Caco-2 (cell line): ENCODE data around the gene PCDHA4. TPM values are rescaled to one million over a fixed set of nuclear protein-coding genes. Genes with fewer than 3 reads are reported as not detected.
"Not testable (repeated sequence)": the region's sequence is repeated elsewhere in the genome, so short reads cannot be mapped to it uniquely, and the experiment has no call there.

Experiments
- BruUV-seq: library from RNA; stranded (reverse); fragments of 400-500 nt; replicated peaks from 2 replicates; lab custom pipeline; 2021; lab: Mats Ljungman, UMichigan
- CTCF ChIA-PET: fragments of 300-600 bp; sonication (Branson Sonifier 250); formaldehyde crosslinking; loops from one replicate; lab custom pipeline; 2022; ENCODE audit warnings: antibody characterized with exemption; lab: Charles Lee
- POLR2A ChIA-PET: fragments of 300-600 bp; sonication (Branson Sonifier 250); formaldehyde crosslinking; loops from one replicate; lab custom pipeline; 2022; ENCODE audit warnings: antibody characterized with exemption; lab: Charles Lee
- DNase-seq, 2 experiments: peaks; one replicate each; pipeline versions ENCODE4 v3.0.0 to v3.0.0-alpha.2; 2020 to 2022
- H3K27me3 ChIP-seq: replicated peaks from 2 replicates; pipeline ENCODE4 v1.6.0; 2011; ENCODE audit warnings: low read length; ENCODE audit not compliant: control insufficient read depth, insufficient read depth
- H3K36me3 ChIP-seq: 2 replicates; pipeline ENCODE4 v1.5.1; 2011; ENCODE audit warnings: low read length; ENCODE audit not compliant: control insufficient read depth, insufficient read depth
- H3K4me1 ChIP-seq: fragments of 250-450 bp; sonication (Bioruptor Pico); 2 replicates; pipeline ENCODE4 v1.5.1; 2020; ENCODE audit warnings: mild to moderate bottlenecking
- H3K4me3 ChIP-seq: 2 replicates; pipeline ENCODE4 v1.5.1; 2011; ENCODE audit warnings: low read depth, mild to moderate bottlenecking, control low read depth, low read length
- H3K9me3 ChIP-seq: fragments of 250-450 bp; sonication (Bioruptor Pico); 2 replicates; pipeline ENCODE4 v1.5.1; 2020; ENCODE audit warnings: mild to moderate bottlenecking, moderate library complexity
- H3K27ac Mint-ChIP-seq: one replicate; pipeline ENCODE4 v1.8.0; 2022; ENCODE audit warnings: mixed read lengths; ENCODE audit not compliant: unreplicated experiment
- H3K27me3 Mint-ChIP-seq: one replicate; pipeline ENCODE4 v1.8.0; 2022; ENCODE audit warnings: mixed read lengths; ENCODE audit not compliant: insufficient read depth, unreplicated experiment
- H3K36me3 Mint-ChIP-seq: one replicate; pipeline ENCODE4 v1.8.0; 2022; ENCODE audit warnings: mild to moderate bottlenecking, mixed read lengths; ENCODE audit not compliant: insufficient read depth, unreplicated experiment
- H3K4me1 Mint-ChIP-seq: one replicate; pipeline ENCODE4 v1.8.0; 2022; ENCODE audit warnings: low read depth, mixed read lengths; ENCODE audit not compliant: unreplicated experiment
- H3K4me3 Mint-ChIP-seq: one replicate; pipeline ENCODE4 v1.8.0; 2022; ENCODE audit warnings: mild to moderate bottlenecking, moderate library complexity, mixed read lengths; ENCODE audit not compliant: unreplicated experiment
- H3K9me3 Mint-ChIP-seq: one replicate; pipeline ENCODE4 v1.8.0; 2022; ENCODE audit warnings: mixed read lengths; ENCODE audit not compliant: unreplicated experiment
- intact Hi-C: fragments of 100-400 bp; cut with micrococcal nuclease; formaldehyde crosslinking; loops from one replicate; pipeline ENCODE4 v1.10.0; 2022; ENCODE audit not compliant: unreplicated experiment
- total RNA-seq: library from RNA; stranded (reverse); gene quantifications from 2 replicates; pipeline ENCODE4 v1.2.3, GENCODE V29; 2022
- TF ChIP-seq, protein P1 (sequence below), 2 experiments: fragments of 200-600 bp in 1 of 2; IDR thresholded peaks; 1 replicate in 1 of 2; 2 replicates in 1 of 2; pipeline versions ENCODE4 v1.5.1 to v1.8.0; 2011 to 2022; ENCODE audit warnings: antibody characterized with exemption in 1 of 2, control low read depth in 1 of 2, inconsistent platforms in 1 of 2, low read depth in 1 of 2, low read length in 1 of 2, mild to moderate bottlenecking in 1 of 2, moderate library complexity in 1 of 2; ENCODE audit not compliant: insufficient read depth in 1 of 2, severe bottlenecking in 1 of 2, unreplicated experiment in 1 of 2

PCDHA4 gene
- total RNA-seq, 1 experiment from 2014 or later: 0.07 TPM

DNA sequence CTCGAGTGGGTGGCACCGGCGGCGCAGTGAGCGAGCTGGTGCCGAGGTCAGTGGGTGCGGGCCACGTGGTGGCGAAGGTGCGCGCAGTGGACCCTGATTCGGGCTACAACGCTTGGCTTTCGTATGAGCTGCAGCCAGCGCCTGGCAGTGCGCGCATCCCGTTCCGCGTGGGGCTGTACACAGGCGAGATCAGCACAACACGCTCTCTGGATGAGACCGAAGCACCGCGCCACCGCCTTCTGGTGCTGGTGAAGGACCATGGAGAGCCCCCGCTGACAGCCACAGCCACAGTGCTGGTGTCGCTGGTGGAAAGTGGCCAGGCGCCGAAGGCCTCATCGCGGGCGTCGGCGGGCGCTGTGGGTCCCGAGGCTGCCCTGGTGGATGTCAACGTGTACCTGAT lies 16.6 kb downstream of the PCDHA4 start:
- Mint-ChIP-seq H3K36me3 (no peaks in the 10 kb centered on the region), H3K27me3 (no peaks in the 10 kb centered on the region), H3K4me3 (no peak overlapping the region), H3K4me1 (no peaks in the 10 kb centered on the region), H3K27ac (no peak overlapping the region), H3K9me3 (peaks cover 8% of the 10 kb centered on the region)
- CTCF ChIA-PET: no interaction called here
- Histone ChIP-seq H3K4me1 (no peaks in the 10 kb centered on the region), H3K36me3 (no peaks in the 10 kb centered on the region), H3K4me3 (no peak overlapping the region), H3K27me3 (no peaks in the 10 kb centered on the region), H3K9me3 (no peaks in the 10 kb centered on the region)
- DNase-seq: no peak
- no TSS peak for BruUV-seq
- intact Hi-C loops: no loop called here
- TF ChIP-seq, protein P1, sequence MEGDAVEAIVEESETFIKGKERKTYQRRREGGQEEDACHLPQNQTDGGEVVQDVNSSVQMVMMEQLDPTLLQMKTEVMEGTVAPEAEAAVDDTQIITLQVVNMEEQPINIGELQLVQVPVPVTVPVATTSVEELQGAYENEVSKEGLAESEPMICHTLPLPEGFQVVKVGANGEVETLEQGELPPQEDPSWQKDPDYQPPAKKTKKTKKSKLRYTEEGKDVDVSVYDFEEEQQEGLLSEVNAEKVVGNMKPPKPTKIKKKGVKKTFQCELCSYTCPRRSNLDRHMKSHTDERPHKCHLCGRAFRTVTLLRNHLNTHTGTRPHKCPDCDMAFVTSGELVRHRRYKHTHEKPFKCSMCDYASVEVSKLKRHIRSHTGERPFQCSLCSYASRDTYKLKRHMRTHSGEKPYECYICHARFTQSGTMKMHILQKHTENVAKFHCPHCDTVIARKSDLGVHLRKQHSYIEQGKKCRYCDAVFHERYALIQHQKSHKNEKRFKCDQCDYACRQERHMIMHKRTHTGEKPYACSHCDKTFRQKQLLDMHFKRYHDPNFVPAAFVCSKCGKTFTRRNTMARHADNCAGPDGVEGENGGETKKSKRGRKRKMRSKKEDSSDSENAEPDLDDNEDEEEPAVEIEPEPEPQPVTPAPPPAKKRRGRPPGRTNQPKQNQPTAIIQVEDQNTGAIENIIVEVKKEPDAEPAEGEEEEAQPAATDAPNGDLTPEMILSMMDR (IDR thresholded peaks at IDR 0.05; ENCODE audit: insufficient read depth in 1 of 2, low read depth in 1 of 2, low read length in 1 of 2, severe bottlenecking in 1 of 2, unreplicated experiment in 1 of 2): no peak
- POLR2A ChIA-PET: no interaction called here

- Mint-ChIP-seq H3K27me3 (no peaks in the 10 kb centered on the region), H3K36me3 (no peaks in the 10 kb centered on the region), H3K4me1 (no peaks in the 10 kb centered on the region), H3K9me3 (peaks cover 8% of the 10 kb centered on the region), H3K27ac (no peak within 1 kb of the TSS), H3K4me3 (no peak within 1 kb of the TSS)
- no peaks in the 10 kb centered on the region for H3K36me3 ChIP-seq
- no peaks in the 10 kb centered on the region for H3K27me3 ChIP-seq
- H3K4me1 ChIP-seq: no peaks in the 10 kb centered on the region
- no peak within 1 kb of the TSS for H3K4me3 ChIP-seq
- intact Hi-C loops: no loop called here
- BruUV-seq: no TSS peak
- no peaks in the 10 kb centered on the region; the same call in none of the 2 replicates for H3K9me3 ChIP-seq
- DNase-seq: no peak
- ChIA-PET CTCF (no interaction called here), POLR2A (no interaction called here)
- TF ChIP-seq, protein P1 (IDR thresholded peaks at IDR 0.05; ENCODE audit: insufficient read depth in 1 of 2, low read depth in 1 of 2, low read length in 1 of 2, severe bottlenecking in 1 of 2, unreplicated experiment in 1 of 2): no peak
These were observed 21.0 kb downstream of the PCDHA4 start, which contains the start of gene PCDHA6 for GRCh38 chr5:140827704-140828361. Gene PCDHA6 (plus strand): TSS chr5:140827960. CDS start chr5:140828092, 132 bp downstream.

GRCh38 chr5:140828362-140828737 lies 21.5 kb downstream of the PCDHA4 start:
- Mint-ChIP-seq H3K9me3 (peaks cover 8% of the 10 kb centered on the region), H3K27ac (no peak overlapping the region), H3K4me3 (no peak overlapping the region), H3K36me3 (no peaks in the 10 kb centered on the region), H3K27me3 (no peaks in the 10 kb centered on the region), H3K4me1 (no peaks in the 10 kb centered on the region)
- intact Hi-C loops: no loop called here
- DNase-seq: no peak
- H3K27me3 ChIP-seq: no peaks in the 10 kb centered on the region
- ChIA-PET CTCF (no interaction called here), POLR2A (no interaction called here)
- H3K4me3 ChIP-seq: no peak overlapping the region
- no peaks in the 10 kb centered on the region; the same call in none of the 2 replicates for H3K9me3 ChIP-seq
- H3K36me3 ChIP-seq: no peaks in the 10 kb centered on the region
- no peaks in the 10 kb centered on the region for H3K4me1 ChIP-seq
- TF ChIP-seq, protein P1 (IDR thresholded peaks at IDR 0.05; ENCODE audit: insufficient read depth in 1 of 2, low read depth in 1 of 2, low read length in 1 of 2, severe bottlenecking in 1 of 2, unreplicated experiment in 1 of 2): no peak
- BruUV-seq: no TSS peak

GRCh38 chr5:140829511-140830501 lies 22.9 kb downstream of the PCDHA4 start:
- H3K27me3 ChIP-seq, DNase-seq, H3K36me3 Mint-ChIP-seq, H3K27ac Mint-ChIP-seq, intact Hi-C loops, BruUV-seq, H3K36me3 ChIP-seq, H3K27me3 Mint-ChIP-seq, H3K9me3 ChIP-seq, H3K4me1 Mint-ChIP-seq, POLR2A ChIA-PET, CTCF ChIA-PET, H3K4me3 Mint-ChIP-seq, H3K4me1 ChIP-seq, H3K4me3 ChIP-seq, H3K9me3 Mint-ChIP-seq: not testable (repeated sequence)
